ENCODE measurements around the gene TIMM21.

Gene TIMM21

DNA sequence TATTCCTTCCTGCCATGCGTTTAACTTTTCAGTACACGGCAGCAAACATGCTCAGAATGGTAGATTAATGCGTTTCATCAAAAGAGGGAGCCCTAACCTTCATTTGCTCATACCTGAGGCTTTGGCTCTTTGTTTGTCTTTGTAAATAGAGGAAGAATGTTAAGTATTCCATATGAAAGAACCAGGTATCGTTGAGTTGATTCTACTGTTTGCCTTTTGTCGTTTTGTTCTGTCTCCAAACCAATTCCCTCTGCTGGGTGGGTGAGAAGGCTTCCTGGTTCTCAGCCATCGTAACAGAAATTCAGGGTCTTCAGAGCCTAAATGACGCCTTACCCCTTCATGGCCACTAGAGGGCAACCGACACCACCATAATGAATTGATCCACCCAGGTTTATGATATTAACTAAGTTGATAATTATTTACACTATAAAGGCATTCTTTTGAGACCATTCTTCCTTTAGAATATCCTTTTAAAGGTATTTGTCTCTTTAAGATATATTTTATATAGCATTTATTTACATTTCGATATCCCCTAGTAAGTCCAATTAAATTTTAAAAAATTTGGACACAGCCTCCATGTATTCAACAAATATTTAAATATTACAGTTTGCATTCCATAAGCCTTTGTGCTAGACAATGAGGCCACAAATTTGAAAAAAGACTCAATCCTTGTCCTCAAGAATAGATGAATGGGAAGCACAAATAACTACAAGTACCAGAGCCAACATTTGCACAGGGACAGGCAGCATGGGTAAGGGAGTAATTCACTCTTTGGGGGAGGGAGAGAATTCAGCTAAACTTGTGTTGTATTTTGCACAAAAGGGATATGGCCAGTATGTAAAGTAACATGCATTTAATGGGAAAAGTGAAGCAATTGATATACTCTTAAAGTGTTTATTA, 48.1 kb downstream of the TIMM21 start:
- peak; percentile 38 for DNase-seq

DNA sequence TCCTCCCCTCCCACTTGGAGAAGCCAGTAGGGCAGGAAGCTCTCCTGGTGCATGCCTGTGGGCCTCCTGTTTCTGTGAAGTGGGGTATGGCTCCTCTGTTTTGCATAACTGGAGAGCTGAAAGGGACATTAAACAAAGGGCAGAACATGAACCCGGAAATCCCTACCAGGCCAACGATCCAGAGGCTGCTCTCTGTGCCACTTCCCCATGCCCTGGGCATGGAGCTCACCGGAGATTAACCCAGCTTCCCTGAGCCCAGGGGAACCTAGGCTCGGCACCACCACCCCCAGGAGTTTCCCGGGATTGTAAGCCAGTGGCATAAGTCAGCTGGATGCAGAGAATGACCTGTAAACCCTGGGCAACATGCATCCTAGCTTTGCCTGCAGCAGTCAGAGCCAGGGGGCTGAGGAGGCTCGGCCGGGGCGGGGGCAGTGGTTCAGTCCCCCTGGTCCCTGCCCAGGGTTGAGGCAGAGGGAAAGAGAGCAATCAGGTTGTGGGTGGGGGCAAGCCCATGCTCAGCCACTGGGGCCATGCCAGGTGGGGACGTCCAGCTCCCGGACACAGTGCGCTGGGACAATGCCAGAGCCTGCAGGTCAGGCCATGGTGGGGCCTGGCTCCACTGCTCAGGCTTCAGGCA, 49.5 kb downstream of the TIMM21 start:
- no peak for DNase-seq

DNA sequence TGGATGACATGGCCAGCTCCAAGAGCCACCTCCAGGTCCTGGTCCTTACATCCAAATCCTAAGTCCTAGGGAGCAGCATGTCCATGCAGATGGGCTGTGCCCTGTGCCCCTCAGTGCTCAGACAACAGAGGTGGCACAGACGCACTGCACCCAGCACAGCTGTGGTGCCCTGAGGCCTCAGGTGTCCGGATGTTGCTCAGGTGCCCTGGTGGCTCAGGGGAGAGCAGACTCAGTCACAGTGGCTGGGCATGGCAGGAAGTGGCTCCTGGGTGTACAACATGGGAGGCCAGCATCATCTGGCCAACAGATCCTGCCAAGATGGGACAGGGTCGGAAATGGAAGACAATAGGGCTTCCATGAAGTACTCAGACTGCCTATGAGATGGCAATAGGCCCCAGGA, 50.1 kb downstream of the TIMM21 start:
- DNase-seq: no peak

DNA sequence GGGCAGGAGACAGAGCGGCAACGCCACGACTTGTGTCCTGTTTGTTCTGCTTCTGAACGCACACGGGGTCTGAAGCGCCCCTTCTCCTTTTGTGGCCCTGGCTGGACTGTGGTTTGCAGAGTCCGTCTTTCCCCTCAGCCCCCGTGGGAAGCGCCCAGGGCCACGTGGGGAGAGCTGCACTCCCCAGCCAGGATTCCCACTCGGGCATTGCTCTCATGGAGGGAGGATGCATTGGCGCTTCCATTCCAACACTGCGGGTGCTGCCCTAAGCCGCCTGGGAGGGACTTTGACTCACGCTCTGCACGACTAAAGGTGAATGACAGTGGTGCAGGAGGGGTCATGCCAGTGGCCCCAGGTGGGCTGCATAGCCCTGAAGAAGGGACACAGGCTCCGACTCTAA, 52.5 kb downstream of the TIMM21 start:
- no peak for DNase-seq

DNA sequence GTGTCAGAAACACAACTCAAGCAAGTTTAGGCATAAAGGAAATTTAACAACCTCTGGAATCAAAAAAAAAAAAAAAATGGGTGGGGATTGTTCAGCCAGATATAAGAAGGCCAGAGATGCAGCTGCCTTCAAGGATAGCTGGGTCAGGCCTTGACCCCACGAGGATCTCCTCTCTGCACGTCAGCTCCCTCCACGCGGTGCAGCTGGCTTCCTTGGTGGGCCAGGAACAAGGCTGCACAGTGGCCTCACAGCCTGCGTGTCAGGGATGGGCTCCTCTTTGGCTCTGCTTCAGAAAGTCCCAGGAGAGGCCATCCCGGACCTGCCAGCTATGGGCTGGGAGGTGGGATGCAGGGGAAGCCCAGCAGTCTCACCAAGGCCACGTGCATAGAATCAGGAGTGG, 55.5 kb downstream of the TIMM21 start:
- no peak for DNase-seq

DNA sequence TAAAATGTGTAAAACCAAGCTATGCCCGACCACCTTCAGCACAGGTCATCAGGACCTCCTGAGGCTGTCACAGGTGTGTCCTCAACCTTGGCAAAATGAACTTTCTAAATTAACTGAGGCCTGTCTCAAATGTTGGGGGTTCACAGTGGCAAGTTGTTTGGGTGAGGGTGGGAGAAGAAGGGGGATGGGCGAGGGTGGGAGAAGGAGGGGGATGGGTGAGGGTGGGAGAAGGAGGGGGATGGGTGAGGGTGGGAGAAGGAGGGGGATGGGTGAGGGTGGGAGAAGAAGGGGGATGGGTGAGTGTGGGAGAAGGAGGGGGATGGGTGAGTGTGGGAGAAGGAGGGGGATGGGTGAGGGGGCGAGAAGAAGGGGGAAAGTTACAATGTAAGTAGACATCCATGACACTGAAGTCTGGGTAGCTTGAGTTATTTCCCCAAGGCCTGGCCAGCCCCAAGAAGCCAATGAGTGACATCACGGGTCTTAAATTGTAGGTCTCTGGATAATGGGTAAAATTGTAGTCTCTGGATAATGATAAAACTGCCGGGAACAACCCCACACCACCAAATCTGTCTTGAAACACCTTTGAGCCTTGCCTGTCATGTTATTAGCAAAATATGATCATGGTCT, 56.3 kb downstream of the TIMM21 start:
- DNase-seq: no peak
